SK-N-SH (cell line): ENCODE results near the gene ST6GALNAC6. TPM values are rescaled to one million over a fixed set of nuclear protein-coding genes. Genes with fewer than 3 reads are reported as not detected.

Source experiments
- CTCF ChIA-PET: fragments of 300-600, 350-600 bp; formaldehyde crosslinking; extraction: SDS; loops from one replicate; lab custom pipeline; 2021; lab: Yijun Ruan, JAX
- POLR2A ChIA-PET: fragments of 350-600 bp; sonication (Branson Sonifier 250); formaldehyde crosslinking; extraction: SDS; loops from one replicate; lab custom pipeline; 2020; ENCODE audit warnings: antibody characterized with exemption, inconsistent platforms; lab: Yijun Ruan, JAX
- DNase-seq: peaks from one replicate; pipeline ENCODE4 v3.0.0; 2012
- H2AFZ ChIP-seq: fragments of 200-600 bp; sonication (generic); 2 replicates; pipeline ENCODE4 v1.8.1; 2016; ENCODE audit warnings: antibody characterized with exemption, mild to moderate bottlenecking, low read depth
- H3F3A ChIP-seq: fragments of 200-600 bp; sonication (generic); replicated peaks from 2 replicates; pipeline ENCODE3; 2016; ENCODE audit warnings: antibody characterized with exemption, mild to moderate bottlenecking; ENCODE audit not compliant: insufficient read depth
- H3K27ac ChIP-seq, 2 experiments: fragments of 200-500 bp in 1 of 2; fragments of 200-600 bp in 1 of 2; sonication (Bioruptor generic) in 1 of 2; sonication (generic), shearing (Covaris generic) in 1 of 2; 2 replicates each; pipeline versions ENCODE4 v1.5.1 to v1.6.1; 2014 to 2016; ENCODE audit warnings: low read depth in 2 of 2, inconsistent platforms in 1 of 2, low read length in 1 of 2, mild to moderate bottlenecking in 1 of 2, mixed read lengths in 1 of 2
- H3K27me3 ChIP-seq: fragments of 200-600 bp; sonication (generic), shearing (Covaris generic); 2 replicates; pipeline ENCODE4 v1.6.1; 2016; ENCODE audit warnings: mixed run types; ENCODE audit not compliant: insufficient read depth
- H3K36me3 ChIP-seq, 2 experiments: fragments of 200-500 bp in 1 of 2; fragments of 200-600 bp in 1 of 2; sonication (Bioruptor generic) in 1 of 2; sonication (generic) in 1 of 2; replicated peaks in 1 of 2; 2 replicates each; pipeline versions ENCODE3 to v1.5.1; 2014 to 2016; ENCODE audit warnings: low read length in 1 of 2, mild to moderate bottlenecking in 1 of 2; ENCODE audit not compliant: insufficient read depth in 2 of 2, control insufficient read depth in 1 of 2
- H3K4me1 ChIP-seq, 2 experiments: fragments of 200-500 bp in 1 of 2; fragments of 200-600 bp in 1 of 2; sonication (Bioruptor generic) in 1 of 2; sonication (generic), shearing (Covaris generic) in 1 of 2; 2 replicates each; pipeline versions ENCODE4 v1.5.1 to v1.6.1; 2014 to 2016; ENCODE audit warnings: low read depth in 1 of 2, low read length in 1 of 2, mixed run types in 1 of 2; ENCODE audit not compliant: insufficient read depth in 2 of 2, control insufficient read depth in 1 of 2
- H3K4me2 ChIP-seq: fragments of 200-600 bp; sonication (generic), shearing (Covaris generic); 2 replicates; pipeline ENCODE4 v1.6.1; 2017; ENCODE audit warnings: mixed run types
- H3K4me3 ChIP-seq, 2 experiments: fragments of 200-500 bp in 1 of 2; fragments of 200-600 bp in 1 of 2; sonication (Bioruptor generic) in 1 of 2; sonication (generic), shearing (Covaris generic) in 1 of 2; 2 replicates each; pipeline versions ENCODE4 v1.5.1 to v1.8.1; 2014 to 2016; ENCODE audit warnings: low read depth in 2 of 2, inconsistent platforms in 1 of 2, low read length in 1 of 2, mild to moderate bottlenecking in 1 of 2, mixed read lengths in 1 of 2, moderate library complexity in 1 of 2
- H3K79me2 ChIP-seq: fragments of 200-600 bp; sonication (generic); 2 replicates; pipeline ENCODE4 v1.8.1; 2017; ENCODE audit warnings: mild to moderate bottlenecking; ENCODE audit not compliant: insufficient read depth
- H3K9ac ChIP-seq: fragments of 200-600 bp; sonication (generic); 2 replicates; pipeline ENCODE4 v1.6.1; 2017; ENCODE audit warnings: mixed run types
- H3K9me2 ChIP-seq: fragments of 200-600 bp; sonication (generic); 2 replicates; pipeline ENCODE4 v1.6.1; 2017; ENCODE audit warnings: mixed run types
- H3K9me3 ChIP-seq: fragments of 200-600 bp; sonication (generic); 2 replicates; pipeline ENCODE4 v1.6.1; 2017; ENCODE audit warnings: mixed run types, mild to moderate bottlenecking, moderate library complexity
- H4K20me1 ChIP-seq: fragments of 200-600 bp; sonication (generic); 2 replicates; pipeline ENCODE4 v1.6.1; 2017; ENCODE audit warnings: mild to moderate bottlenecking, mixed run types; ENCODE audit not compliant: insufficient read depth
- CTCF ChIP-seq: fragments of 200-600 bp; sonication (generic); IDR thresholded peaks from 2 replicates; pipeline ENCODE4 v1.6.1; 2017; ENCODE audit warnings: antibody characterized with exemption, mild to moderate bottlenecking, moderate library complexity
- ELF1 ChIP-seq: IDR thresholded peaks from 2 replicates; pipeline ENCODE4 v1.4.0; 2012
- EP300 ChIP-seq, 2 experiments: IDR thresholded peaks; 2 replicates each; pipeline versions ENCODE4 v1.4.0 to v1.6.1; 2012; ENCODE audit warnings: borderline replicate concordance in 1 of 2, low read depth in 1 of 2, low read length in 1 of 2
- FOXM1 ChIP-seq: IDR thresholded peaks from 2 replicates; pipeline ENCODE4 v1.4.0; 2012; ENCODE audit warnings: low read depth, mild to moderate bottlenecking
- IRF3 ChIP-seq: fragments of 150-350 bp; IDR thresholded peaks from 2 replicates; pipeline ENCODE4 v1.6.1; 2016; ENCODE audit warnings: mild to moderate bottlenecking, low read depth, low read length
- MAX ChIP-seq: IDR thresholded peaks from 2 replicates; pipeline ENCODE4 v1.4.0; 2012; ENCODE audit warnings: low read depth
- MEF2A ChIP-seq: IDR thresholded peaks from 2 replicates; pipeline ENCODE4 v1.4.0; 2012; ENCODE audit warnings: low read depth, borderline replicate concordance
- MXI1 ChIP-seq: IDR thresholded peaks from 2 replicates; pipeline ENCODE4 v1.6.1; 2012; ENCODE audit warnings: mild to moderate bottlenecking, low read depth, low read length, improper control_type of control experiment
- NFIC ChIP-seq: IDR thresholded peaks from 2 replicates; pipeline ENCODE4 v1.4.0; 2012; ENCODE audit warnings: borderline replicate concordance
- PBX3 ChIP-seq: IDR thresholded peaks from 2 replicates; pipeline ENCODE4; 2012
- RAD21 ChIP-seq: IDR thresholded peaks from 2 replicates; pipeline ENCODE4 v1.6.1; 2012; ENCODE audit warnings: mild to moderate bottlenecking, low read length
- RCOR1 ChIP-seq: fragments of 150-350 bp; IDR thresholded peaks from 2 replicates; pipeline ENCODE4 v1.6.1; 2017; ENCODE audit warnings: antibody characterized with exemption, low read length
- RFX5 ChIP-seq: IDR thresholded peaks from 2 replicates; pipeline ENCODE4 v1.6.1; 2012; ENCODE audit warnings: mild to moderate bottlenecking, improper control_type of control experiment, low read length
- RXRA ChIP-seq: IDR thresholded peaks from 2 replicates; pipeline ENCODE4 v1.4.0; 2012; ENCODE audit warnings: low read depth, mild to moderate bottlenecking, borderline replicate concordance
- SMC3 ChIP-seq: IDR thresholded peaks from 2 replicates; pipeline ENCODE4 v1.6.1; 2012; ENCODE audit warnings: low read depth, low read length, improper control_type of control experiment
- TAF1 ChIP-seq: IDR thresholded peaks from 2 replicates; pipeline ENCODE4 v1.6.1; 2012; ENCODE audit warnings: low read depth, mild to moderate bottlenecking, low read length, moderate library complexity, borderline replicate concordance
- TEAD4 ChIP-seq: IDR thresholded peaks from 2 replicates; pipeline ENCODE4 v1.4.0; 2012; ENCODE audit warnings: mild to moderate bottlenecking, borderline replicate concordance; ENCODE audit not compliant: insufficient read depth
- USF2 ChIP-seq: fragments of 150-350 bp; IDR thresholded peaks from 2 replicates; pipeline ENCODE4 v1.6.1; 2017; ENCODE audit warnings: antibody characterized with exemption, low read length, low read depth, borderline replicate concordance
- YY1 ChIP-seq: IDR thresholded peaks from 2 replicates; pipeline ENCODE4 v1.4.0; 2012; ENCODE audit warnings: low read depth, mild to moderate bottlenecking
- ZBTB33 ChIP-seq: IDR thresholded peaks from 2 replicates; pipeline ENCODE4 v1.4.0; 2012; ENCODE audit warnings: low read depth, borderline replicate concordance
- WGBS: methylation state at CpG from one replicate; pipeline ENCODE4 v1.1.6; 2017; ENCODE audit warnings: low lambda C conversion rate; 5-methylcytosine and 5-hydroxymethylcytosine counted together
- polyA plus RNA-seq, 3 experiments: library from polyadenylated mRNA; depleted of rRNA; stranded (reverse); fragments of >200 nt; gene quantifications; 2 replicates each; pipeline ENCODE4 v1.2.3, GENCODE V29; 2012

ST6GALNAC6 gene
- polyA plus RNA-seq, 1 of the 3 experiments (the other 2 are of a cell fraction), result 34.8 TPM

- H3K4me2 ChIP-seq, result peak overlapping the region; percentile 96
- H3K9ac ChIP-seq, result peak overlapping the region; percentile 70; the same call in 1 of the 2 replicates
- ChIA-PET POLR2A (no interaction called here), CTCF (interaction anchor here (0.7 to 10.9 kb wide), 10 partner anchors 10 to 266 kb away, joined by 3 to 116 read pairs (median 5); partner anchors contain the start of gene TOR2A)
- peaks cover 6 to 22% of the 10 kb centered on the region in 2 experiments; a peak in 2 of 4 replicates for H3K4me1 ChIP-seq
- TF ChIP-seq MAX, result no peak
- no peak for TF ChIP-seq EP300 (IDR thresholded peaks at IDR 0.05; ENCODE audit: borderline replicate concordance in 1 of 2, low read depth in 1 of 2, low read length in 1 of 2)
- no peak for TF ChIP-seq RAD21
- no peak for TF ChIP-seq PBX3
- no peak for TF ChIP-seq FOXM1
- TF ChIP-seq SMC3, result no peak
- no peak for TF ChIP-seq CTCF
- no peak for TF ChIP-seq RXRA
- no peak for TF ChIP-seq RFX5
- TF ChIP-seq ELF1, result no peak
- TF ChIP-seq MEF2A, result no peak
- TF ChIP-seq NFIC, result no peak
- TF ChIP-seq ZBTB33, result no peak
- no peak for TF ChIP-seq YY1
- no peak for TF ChIP-seq MXI1
- TF ChIP-seq TAF1, result no peak
- no peak for TF ChIP-seq IRF3
- TF ChIP-seq RCOR1, result no peak
- TF ChIP-seq USF2, result no peak
- TF ChIP-seq TEAD4, result no peak
- 96% methylated on average over 7 of the region's 9 CpGs for WGBS
- peak overlapping the region in 1 of 2 experiments; percentile 81; a peak in 1 of 4 replicates for H3K4me3 ChIP-seq
- peaks cover 7% of the 10 kb centered on the region; the same call in 1 of the 2 replicates for H3K9me3 ChIP-seq
- no peaks in the 10 kb centered on the region for H4K20me1 ChIP-seq
- H2AFZ ChIP-seq, result no peak overlapping the region
- peaks cover 64% of the 10 kb centered on the region for H3K79me2 ChIP-seq
- H3K36me3 ChIP-seq, result peaks cover 0 to 17% of the 10 kb centered on the region in 2 experiments
- no peak overlapping the region for H3K27ac ChIP-seq
- H3K27me3 ChIP-seq, result no peaks in the 10 kb centered on the region
- no peak for DNase-seq
- H3K9me2 ChIP-seq, result no peaks in the 10 kb centered on the region
- no peaks in the 10 kb centered on the region for H3F3A ChIP-seq
Measured at GRCh38 chr9:127852829-127853228, 46.6 kb downstream of the ST6GALNAC6 start.
